ENCODE results near the gene CRAT.
A peak's percentile ranks its signal among the peaks of the same experiment; 100 is the strongest.

The CRAT gene

DNA sequence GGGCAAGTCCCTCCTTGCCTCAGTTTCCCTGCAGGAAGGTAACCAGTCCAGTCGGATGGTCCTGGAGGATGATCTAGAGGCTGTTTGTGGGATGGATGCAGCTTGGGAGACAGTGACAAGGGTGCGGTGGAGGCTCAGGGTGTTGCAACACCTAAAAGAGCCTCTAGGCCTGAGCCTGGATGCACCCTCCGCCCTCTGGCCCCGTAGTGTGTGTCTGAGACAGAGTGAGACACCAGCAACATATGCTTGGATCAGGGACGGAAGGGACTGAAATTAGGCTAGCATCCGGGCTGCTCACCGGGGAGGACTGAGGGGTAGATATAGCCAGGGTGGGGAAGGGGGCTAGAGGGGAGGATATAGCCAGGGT, 1.1 kb downstream of the CRAT start:
- no peak for DNase-seq

DNA sequence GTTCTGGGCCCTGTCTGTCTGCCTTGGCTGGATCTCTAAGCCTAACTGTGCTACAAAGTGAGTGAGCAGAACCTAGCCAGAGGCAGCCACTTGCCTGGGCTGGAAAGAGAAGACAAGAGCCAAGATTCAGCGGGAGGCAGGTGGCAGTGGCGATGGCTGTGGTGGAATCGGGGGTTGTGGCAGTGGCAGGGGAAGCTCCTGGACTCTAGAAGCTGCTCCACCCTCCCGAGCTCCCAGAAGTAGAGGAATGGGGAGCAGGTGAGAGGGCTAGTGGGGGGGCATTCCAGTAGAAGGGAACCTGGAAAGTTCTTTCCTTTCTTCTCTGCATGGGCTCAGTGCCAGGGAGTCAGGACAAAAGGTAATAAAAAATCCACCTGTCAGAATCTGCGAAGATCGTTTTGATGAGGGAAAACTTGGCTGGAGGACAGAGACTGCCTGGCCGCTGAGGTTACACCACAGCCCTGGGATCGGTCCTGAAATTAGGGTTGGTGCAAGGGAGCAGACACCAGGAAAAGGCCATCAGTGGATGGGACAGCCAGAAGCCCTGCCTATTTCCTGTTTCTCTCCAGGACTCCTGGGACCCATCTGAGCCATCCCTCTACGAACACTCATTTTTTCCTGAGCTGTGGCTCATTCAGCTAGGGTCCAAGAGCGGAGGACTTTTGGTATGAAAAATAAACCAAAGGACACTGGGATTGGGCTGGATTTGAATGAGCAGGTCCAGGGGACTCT, 1.6 kb downstream of the CRAT start:
- DNase-seq, result no peak

DNA sequence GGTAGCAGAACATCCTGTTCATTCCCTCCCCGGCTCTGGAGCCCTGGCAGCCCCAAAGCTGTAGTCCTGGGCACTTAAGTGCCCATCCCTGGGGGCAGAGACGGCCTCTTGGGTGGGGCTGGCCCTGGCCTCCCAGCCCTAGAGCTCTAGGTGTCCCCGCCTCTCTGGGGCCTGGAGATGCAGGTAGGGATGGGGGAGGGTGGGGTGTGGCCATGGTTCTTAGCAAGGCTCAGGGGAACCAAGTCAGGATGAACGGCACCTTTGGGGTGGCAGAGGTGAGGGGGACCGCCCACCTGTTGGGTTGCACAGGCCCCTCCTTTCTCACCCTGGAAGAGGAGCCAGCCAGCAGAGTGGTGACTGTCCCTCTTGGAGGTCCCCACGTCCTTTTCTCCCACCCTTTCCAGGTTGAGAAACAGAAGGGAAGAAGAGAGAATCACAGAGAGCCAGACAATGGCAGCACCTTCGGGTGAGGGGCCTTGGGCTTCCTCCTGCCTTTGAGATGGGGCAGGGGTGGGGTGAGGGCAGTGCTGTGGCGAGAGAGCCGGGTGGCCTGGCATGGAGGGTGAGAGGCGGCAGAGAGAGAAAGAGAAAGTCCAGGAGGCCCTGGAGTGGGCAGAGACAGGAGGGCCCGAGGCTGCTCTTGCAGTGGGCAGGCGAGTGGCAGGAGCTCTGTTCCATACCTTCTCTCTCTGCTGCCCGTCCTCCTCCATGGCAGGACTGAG, 2.3 kb downstream of the CRAT start:
- no peak for DNase-seq

DNA sequence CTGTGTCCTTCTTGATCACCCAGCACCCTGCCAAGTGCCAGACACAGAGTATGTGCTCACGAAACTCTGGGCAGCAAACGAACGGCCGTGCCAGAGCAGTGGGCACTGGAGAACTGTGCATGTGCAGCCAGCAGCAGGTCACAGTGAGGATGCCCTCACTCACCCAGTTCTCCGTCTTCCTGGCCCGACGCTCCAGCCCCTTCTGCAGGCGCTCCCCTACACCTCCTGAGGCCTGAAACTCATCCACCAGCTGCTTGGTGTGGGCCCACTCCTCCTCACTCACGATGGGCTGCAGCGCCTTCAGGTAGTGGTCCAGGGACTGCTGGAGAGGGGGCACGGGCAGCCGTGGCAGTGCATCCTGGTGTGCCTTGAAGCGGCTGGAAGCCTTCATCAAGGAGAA, 2.9 kb downstream of the CRAT start:
- no peak for DNase-seq

DNA sequence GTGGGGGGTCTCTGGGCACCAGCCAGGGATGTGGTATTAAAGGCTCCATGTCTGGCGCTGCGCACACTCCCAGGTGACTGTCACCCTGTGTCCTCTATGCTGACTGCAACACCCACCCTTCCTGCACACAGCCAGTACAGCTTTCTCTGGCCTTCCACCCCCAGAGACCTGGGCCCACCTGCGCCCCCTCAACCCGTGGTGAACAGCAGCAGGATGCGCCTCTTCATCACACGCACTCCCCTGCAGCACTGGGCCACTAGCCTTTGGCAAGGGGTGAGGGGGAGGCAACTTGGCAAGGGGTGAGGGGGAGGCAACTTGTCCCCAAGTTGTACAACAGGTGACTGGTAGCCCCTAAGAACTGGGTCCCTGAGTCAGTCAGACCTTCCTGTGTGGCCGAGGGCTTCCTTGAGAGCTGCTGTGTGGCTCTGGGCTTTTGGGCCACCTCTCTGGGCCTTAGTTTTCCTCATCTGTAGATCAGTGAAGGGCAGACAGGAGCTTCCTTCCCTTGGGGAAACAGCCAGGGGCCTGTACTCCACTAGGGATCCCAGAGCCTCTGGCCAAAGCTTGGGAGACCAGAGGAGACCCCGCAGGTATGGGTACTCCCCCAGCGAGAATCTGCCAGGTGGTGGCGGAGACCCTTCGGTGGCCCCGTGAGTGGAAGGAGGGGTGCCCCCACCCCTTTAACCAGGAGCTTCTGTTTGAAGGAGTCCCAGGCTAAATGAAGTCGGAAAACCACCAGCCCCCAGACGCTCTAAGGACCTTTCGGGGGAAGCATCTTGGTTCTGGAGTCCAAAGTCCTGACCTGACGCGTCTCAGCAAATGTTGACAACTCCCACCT, 4.5 kb downstream of the CRAT start:
- no peak for DNase-seq

DNA sequence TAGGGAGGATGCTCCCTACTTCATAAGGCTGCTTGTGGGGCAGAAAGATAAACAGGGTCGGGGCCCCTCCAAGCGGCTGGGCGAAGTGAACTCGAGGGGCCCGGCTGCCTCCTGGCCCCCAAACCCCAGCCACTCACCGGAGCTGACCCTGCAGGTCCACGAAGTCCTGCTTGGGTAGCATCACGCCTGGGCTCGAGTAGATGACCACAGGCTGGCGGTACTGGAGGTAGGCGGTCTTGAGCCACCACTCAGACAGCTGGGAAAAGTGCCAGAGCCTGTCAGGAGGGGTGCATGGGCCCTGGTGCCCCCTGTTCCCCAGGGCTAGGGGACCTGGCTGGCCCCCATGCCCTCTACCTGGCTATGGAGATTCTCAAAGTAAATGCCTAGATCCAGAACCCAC, 6.5 kb downstream of the CRAT start:
- no peak for DNase-seq

DNA sequence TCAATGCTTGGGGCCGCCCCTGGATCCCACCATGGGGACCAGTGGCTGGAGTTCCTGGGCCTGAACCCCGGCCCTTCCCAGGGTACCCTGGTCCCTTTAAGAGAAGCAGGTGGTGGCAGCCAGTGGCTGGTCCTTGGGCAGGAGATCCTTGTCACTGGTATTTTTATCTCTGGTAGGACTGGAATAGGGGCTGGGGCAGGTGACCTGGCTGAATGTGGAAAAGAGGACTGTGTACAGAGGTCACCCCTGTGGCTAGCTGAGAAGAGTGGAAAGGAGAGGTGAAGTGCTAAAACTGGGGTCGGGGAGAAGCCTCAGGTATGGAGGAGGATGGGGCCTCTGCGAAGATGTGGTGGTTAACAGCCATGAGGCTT, 7.0 kb downstream of the CRAT start:
- DNase-seq, result no peak

DNA sequence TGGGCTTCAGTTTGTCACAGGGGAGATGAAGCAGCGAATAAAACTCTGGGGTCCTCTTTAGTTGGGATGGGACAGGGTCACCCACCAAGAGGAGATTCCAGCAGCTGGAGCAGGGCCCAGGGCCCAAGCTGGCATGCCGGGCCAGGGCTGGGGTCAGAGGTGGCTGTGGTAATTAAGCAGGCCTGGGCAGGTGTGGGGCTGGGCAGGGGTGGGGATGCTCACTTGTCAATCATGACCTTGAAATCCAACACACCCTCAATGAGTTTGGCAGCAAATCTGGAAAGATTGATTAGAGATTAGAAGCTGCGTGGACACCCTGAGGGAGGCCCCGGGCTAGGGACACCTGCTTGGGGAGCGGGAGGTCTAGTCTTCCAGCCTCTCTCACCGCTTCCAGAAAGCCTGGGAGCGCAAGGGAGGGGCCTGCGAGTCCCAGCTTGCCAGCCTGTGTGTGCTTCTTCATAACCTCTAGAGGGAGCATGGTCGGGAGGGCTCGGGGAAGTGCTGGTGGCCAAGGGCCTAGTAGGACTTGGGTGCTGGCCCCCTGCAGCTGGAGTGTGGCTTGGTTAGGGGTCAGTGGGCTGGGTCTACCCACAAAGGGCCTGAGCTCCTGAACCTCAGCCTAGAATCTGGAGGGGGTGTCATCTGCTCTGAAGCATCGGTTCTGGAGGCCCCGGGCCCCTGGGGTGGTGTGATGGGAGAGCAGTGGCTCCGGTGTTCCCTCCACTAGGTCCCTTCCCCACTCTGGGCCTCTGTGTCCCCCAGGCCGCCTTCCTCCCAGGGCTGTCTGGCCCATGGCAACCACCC, 7.6 kb downstream of the CRAT start:
- DNase-seq, result peak; percentile 12 to 62 (median 43)

DNA sequence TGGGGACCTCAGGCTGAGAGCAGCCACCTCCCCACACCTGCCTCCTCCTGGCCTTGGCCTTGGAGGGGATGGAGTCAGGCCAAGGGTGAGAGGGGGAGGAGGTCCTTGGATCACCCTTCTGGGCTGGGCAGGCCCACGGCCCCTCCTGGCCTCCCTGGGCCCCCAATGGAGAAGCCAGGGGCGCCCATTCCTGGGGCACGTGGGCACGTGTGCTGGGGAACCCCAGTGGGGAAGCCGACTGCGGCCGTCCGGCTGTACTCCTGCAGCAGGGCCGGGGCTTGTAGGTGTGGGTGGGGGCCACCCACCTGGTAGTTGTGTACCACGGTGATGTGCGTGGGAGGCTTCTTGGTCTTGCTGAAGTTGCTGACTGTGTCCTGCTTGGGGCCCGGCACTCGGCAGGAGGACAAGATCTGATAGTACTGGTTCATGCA, 8.5 kb downstream of the CRAT start:
- no peak for DNase-seq

DNA sequence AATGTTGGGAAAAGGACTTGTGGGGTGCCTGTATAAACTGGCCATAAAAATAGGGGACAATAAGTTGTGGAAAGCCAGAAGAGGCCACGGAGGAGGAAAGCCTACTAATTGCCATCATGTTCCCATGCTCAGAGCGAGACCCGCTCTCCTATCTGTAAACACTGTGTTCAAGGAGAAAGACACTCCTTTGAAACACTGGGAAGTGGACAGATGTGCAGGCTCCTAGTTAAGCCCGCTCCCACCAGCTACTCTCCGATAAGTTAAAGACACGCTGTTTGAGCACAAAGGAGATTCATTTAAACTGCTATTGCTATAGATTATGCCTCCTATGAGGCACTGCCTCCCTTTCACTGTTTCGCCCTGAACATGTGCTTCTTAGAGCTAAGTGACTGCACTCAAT, 9.3 kb downstream of the CRAT start:
- no peak for DNase-seq

DNA sequence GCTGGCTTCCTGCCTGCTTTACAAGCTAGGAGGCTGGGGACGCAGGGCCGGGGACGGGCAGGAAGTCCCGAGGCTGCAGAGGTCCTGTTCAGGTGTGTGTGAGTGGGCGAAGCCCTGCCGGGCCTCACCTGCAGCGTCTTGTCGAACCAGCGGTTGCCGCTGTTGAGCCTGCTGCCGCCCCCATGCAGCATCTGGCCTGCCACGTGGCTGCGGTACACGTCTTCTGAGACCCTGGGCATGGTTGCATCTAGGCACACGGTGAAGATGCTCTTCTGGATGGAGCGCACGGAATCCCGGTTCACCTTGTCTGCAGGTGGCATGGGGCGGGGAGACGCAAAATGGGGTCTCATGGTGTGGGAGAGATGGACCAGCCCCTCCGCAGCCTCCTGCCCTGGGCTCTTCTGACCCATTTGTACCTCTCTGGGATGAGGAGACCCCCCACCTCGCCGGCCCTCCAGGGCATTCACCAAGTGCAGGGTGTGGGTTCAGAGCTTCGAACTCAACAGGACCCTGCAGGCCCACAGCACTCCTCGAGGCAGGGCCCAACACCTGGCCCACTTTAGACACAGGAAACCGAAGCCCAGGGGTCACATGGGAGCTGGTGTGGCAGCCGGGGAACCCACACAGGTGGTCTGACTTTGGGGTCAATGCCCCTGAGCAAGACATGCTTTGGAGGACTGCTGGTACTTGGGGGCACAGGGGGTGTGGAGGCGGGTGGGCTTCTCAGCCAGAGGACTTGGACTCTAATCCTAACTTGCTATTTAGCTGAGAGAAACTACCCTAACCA, 10.0 kb downstream of the CRAT start:
- DNase-seq, result no peak

DNA sequence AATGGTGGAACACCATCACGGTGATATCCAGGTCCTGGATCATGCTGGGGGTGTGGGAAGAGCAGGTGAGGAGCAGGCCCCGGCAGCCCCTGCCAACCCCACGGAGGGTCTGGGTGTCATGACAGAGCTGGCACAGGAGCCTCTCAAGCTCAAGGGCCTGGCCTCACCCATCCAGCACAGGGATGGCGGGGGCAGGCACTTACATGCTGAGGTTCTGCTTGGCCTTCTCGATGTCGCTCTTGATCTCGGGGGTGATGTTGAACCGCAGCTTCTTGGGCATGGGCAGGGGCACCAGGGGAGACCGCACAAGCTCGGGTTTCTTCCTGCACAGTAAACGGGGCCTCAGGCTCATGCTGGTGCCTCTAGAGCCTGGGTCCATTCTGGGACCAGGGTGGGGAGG, 12.3 kb downstream of the CRAT start:
- DNase-seq, result no peak

DNA sequence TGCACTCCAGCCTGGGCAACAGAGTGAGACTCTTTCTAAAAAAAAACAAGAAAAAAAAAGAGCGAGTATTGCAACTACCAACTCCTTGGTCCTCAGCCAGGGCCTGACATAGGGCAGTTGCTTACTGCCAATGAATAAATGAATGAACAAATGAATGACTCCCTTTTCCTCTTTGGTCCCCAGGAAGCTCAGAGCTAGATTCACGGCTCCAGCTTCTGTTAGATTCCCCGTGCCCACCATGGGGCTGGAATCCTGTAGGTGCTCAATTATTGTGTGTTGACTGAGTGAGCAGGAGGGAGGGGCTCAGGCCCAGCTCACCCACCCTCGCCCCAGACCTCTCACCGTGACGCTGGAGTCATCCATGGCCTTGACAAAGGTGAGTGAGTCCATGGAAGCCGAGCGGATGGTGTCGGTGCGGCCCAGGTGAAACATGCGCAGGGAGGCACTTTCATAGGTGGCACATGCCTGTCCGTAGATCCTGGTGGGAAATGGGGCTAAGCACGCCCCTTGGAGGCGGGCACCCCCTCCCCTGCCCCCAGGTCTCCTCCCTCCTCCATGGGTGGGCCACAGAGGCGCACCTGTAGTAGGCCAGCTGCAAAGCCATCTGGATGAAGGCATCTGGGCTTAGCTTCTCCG, 12.8 kb downstream of the CRAT start:
- no peak for DNase-seq

DNA sequence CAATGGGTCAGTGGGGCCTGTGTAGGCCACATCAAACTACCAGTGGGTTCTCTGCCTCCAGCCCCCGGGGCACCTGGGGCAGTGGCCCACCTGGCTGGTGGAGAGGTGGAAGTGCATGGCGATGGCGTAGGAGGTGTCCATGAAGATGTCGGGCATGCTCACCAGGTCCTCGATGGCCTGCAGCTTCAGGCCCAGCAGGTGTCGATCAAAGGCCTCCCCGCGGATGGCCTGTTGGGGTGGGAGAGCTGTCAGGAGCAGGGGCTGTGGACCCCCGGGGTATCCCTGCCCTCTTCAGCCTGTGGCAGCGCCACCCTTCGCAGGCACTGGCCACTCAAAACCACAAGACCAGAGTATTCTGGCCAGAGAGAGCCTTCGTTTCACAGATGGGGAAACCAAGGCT, 14.7 kb downstream of the CRAT start:
- no peak for DNase-seq

DNA sequence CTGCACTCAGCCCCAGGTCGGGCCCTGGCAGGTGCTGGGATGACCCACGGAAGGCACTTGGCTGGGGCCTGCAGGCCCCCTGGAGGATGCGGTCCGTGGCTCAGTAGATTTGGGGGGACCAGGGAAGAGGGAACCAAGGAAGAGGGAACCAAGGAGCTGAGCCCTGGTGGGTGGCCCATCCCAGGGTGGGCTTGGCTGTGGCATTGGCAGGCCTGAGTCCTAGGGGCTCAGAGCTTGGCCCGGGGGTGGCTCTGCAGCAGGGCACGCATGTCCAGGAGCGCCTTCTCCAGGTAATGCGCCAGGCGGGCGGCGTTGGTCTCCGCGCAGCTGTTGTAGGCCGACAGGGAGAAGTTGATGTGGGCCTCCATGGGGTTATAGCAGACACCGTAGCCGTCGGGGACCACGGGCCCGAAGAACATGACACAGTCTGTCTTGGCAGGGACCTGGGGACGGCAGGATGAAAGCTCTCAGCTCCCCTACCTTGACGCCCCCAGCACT, 15.4 kb downstream of the CRAT start:
- DNase-seq, result no peak

DNA sequence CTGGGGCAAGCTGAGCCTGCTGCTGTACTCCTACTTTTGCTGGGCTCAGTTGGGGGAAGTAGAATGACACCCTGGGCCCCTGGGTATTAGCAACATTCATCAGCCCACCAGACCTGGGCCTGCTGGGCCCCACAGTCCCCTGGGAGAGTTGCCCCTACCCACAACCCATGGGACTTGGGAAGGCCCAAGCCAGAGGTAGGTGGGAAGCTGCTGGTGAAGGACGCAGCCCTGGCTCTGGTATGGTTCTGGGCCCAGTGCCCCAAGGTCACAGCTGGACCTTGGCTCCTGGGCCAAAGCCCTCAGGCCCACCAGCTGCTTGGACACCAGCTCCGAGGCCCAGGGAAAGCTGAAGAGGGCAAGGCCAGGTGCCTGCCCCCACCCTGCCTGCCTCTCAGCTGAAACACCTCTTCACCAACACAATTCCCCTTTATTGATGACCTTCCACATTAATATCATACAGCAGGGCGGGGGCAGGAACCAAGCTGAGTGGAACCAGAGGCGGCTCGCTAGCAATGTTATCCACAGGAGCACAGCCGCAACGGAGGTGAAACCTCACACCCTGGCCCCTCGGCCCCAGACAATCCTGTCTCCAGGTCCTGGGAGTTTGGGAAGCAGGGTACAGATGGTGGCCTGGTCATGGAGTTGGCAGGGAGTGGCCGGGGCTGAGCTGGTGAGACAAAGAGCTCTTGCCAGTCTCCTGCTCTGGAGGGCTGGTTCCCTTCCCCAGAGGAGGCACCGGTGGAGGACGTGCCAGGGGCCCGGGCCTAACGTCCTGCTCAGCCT, 16.0 kb downstream of the CRAT start:
- DNase-seq, result no peak

DNA sequence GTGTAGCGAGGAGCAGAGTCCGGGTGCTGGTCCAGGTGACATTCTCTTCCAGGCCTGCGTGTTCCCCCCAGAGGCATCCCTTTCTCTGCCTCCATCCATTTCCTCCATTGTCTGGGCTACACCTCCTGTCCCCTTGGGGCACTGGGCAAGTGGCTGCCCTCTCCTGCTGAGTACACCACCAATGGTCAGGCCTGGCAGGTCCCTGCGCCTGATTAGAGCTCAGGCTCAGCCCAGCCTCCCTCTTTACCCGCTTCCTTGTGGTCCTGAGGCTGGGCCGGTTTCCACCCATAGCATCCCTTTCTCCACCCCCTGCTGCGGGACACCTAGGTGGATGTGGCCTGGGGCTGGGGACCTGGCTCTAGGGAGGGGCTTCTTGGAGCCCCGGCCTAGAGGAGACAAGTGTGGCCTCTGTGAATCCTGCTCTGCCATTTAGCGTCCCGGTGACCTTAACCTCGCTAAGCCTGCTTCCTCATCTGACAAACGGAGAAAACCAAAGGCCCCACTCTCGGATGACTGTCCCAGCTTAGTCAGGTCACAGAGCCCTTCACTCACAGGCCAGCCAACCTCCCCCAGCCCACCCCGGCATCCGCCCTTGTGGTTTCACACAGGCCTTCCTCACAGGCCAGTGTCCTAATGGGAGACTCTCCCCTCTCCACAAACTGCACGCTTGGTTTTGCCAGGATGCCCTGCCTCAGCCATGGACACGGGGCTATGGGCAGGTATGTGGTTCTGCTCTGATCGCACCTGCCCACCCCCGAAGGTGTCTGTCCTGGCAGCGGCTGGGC, 16.8 kb downstream of the CRAT start:
- DNase-seq, result no peak

DNA sequence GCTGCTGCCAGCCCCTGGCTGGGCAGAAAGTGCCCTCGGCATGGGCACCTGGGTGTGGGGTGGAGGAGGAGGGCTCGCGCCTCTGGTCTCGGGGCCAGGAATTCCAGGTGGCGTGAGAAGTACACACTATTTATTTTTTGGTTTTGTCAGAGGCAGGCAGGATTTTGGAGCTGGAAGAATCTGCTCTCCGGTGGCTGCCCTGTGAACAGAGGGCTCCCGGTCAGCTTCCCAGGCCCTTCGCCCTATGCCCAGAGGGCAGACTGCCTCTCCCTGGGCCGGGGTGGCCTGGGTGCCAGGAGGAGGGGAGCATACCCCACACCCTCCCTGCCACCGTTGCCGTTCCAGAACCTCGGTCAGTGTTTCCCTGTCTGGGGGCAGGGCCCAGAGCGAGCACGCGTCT, 21.3 kb downstream of the CRAT start:
- DNase-seq, result no peak

DNA sequence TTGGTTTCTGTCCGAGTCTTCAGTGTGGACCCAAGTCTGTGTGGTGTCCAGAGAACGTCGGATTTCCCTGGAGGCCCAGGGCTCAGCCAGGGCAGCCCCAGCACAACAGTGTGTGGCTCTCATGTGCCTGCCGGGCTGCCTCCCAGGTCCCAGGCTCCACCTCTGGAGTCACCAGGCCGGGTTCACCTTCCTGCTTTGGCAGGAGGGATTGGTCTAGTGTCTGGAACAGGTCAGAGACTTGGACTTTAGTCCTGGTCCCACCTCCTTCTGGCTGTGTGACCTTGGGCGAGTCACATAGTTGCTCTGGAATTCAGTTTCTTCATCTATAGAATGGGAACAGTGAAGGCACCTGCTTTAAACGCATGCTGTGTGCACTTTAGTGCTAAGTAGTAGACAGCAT, 26.5 kb downstream of the CRAT start:
- no peak for DNase-seq

DNA sequence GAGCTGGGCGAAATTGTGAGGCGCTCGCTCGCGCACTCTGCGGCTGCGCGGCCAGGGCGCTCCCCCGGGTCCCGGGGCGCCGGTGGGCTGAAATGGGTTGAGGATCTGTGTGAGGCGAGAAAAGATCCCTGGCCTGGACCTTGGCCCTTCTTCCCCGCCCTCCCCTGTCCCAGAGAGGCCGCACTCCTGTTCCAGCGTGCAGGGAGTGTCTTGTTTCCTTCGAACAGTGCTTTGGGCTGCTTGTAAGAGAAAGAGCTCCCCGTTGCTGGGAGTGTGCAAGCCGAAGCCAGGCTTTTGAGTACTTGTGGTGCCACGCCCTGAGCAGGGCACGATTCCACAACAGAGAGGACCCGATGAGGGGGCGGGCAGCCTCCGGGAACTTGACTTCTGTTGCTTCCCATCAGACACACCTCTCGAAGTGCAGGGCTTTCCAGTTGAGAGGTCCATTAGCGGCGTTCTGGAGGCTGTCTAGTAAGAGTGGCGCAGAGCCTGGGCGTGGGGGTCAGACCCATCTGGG, 29.1 kb downstream of the CRAT start:
- no peak for DNase-seq
